IgD-negative memory B cell (primary cell): ENCODE results near the gene TALDO1. TPM values are rescaled to one million over a fixed set of nuclear protein-coding genes. Genes with fewer than 3 reads are reported as not detected.

Source experiments
- H3K27ac Mint-ChIP-seq, 3 donors: one replicate each; pipeline ENCODE4 v1.8.0; 2020 to 2022; ENCODE audit warnings: mild to moderate bottlenecking in 3 of 3, mixed read lengths in 3 of 3, moderate library complexity in 1 of 3
- H3K27me3 Mint-ChIP-seq: one replicate; pipeline ENCODE4 v1.8.0; 2021; ENCODE audit warnings: mixed read lengths
- H3K36me3 Mint-ChIP-seq: one replicate; pipeline ENCODE4 v1.8.0; 2020; ENCODE audit warnings: mild to moderate bottlenecking, mixed read lengths
- H3K4me1 Mint-ChIP-seq, 3 donors: one replicate each; pipeline ENCODE4 v1.8.0; 2020 to 2022; ENCODE audit warnings: mixed read lengths in 3 of 3, mild to moderate bottlenecking in 1 of 3
- H3K4me3 Mint-ChIP-seq, 4 donors: one replicate each; pipeline ENCODE4 v1.8.0; 2020 to 2022; ENCODE audit warnings: mild to moderate bottlenecking in 4 of 4, mixed read lengths in 4 of 4, moderate library complexity in 3 of 4
- H3K9me3 Mint-ChIP-seq, 3 donors: one replicate each; pipeline ENCODE4 v1.8.0; 2020 to 2021; ENCODE audit warnings: mixed read lengths in 3 of 3, mild to moderate bottlenecking in 1 of 3
- polyA plus RNA-seq: library from polyadenylated mRNA; unstranded; fragments of 300-500 nt; fragmentation: Illumina TruSeq; gene quantifications from one replicate; pipeline ENCODE4 v1.2.3, GENCODE V29; 2021

The TALDO1 gene
- polyA plus RNA-seq, 1 donor from 2014 or later = 246 TPM

GRCh38 chr11:766106-766935, 19.1 kb downstream of the TALDO1 start:
- Mint-ChIP-seq H3K27ac (no peak overlapping the region), H3K27me3 (no peaks in the 10 kb centered on the region), H3K4me3 (peak overlapping the region in 1 of 4 donors; percentile 57), H3K9me3 (no peaks in the 10 kb centered on the region), H3K36me3 (no peaks in the 10 kb centered on the region), H3K4me1 (peaks cover 0 to 5% (median 2%) of the 10 kb centered on the region in 3 donors)

GRCh38 chr11:766936-767210, 19.6 kb downstream of the TALDO1 start:
- Mint-ChIP-seq H3K9me3 (no peaks in the 10 kb centered on the region), H3K27ac (no peak overlapping the region), H3K4me1 (peaks cover 0 to 5% (median 2%) of the 10 kb centered on the region in 3 donors), H3K36me3 (no peaks in the 10 kb centered on the region), H3K27me3 (no peaks in the 10 kb centered on the region), H3K4me3 (no peak overlapping the region)

- no peak overlapping the region for H3K27ac Mint-ChIP-seq
- no peaks in the 10 kb centered on the region for H3K9me3 Mint-ChIP-seq
- no peaks in the 10 kb centered on the region for H3K27me3 Mint-ChIP-seq
- H3K4me3 Mint-ChIP-seq = no peak overlapping the region
- H3K36me3 Mint-ChIP-seq = no peaks in the 10 kb centered on the region
- H3K4me1 Mint-ChIP-seq = peaks cover 0 to 5% (median 1%) of the 10 kb centered on the region in 3 donors
Observed at GRCh38 chr11:767238-767637, 20.0 kb downstream of the TALDO1 start.

- H3K4me3 Mint-ChIP-seq = peak overlapping the region in 1 of 4 donors; percentile 41
- H3K36me3 Mint-ChIP-seq = no peaks in the 10 kb centered on the region
Observed at GRCh38 chr11:769887-770641, 22.8 kb downstream of the TALDO1 start.

GRCh38 chr11:770642-771616, 23.7 kb downstream of the TALDO1 start:
- Mint-ChIP-seq H3K36me3 (no peaks in the 10 kb centered on the region), H3K4me1 (peaks cover 0 to 6% (median 2%) of the 10 kb centered on the region in 3 donors), H3K27me3 (no peaks in the 10 kb centered on the region), H3K4me3 (peak overlapping the region in 1 of 4 donors; percentile 41), H3K9me3 (no peaks in the 10 kb centered on the region), H3K27ac (no peak overlapping the region)

More at GRCh38 chr11:769887-770641, 22.8 kb downstream of the TALDO1 start:
- Mint-ChIP-seq H3K4me1 (peaks cover 0 to 5% (median 0%) of the 10 kb centered on the region in 3 donors), H3K9me3 (no peaks in the 10 kb centered on the region), H3K27ac (no peak overlapping the region), H3K27me3 (no peaks in the 10 kb centered on the region)

GRCh38 chr11:771617-772204, 24.4 kb downstream of the TALDO1 start:
- no peaks in the 10 kb centered on the region for H3K9me3 Mint-ChIP-seq
- H3K4me3 Mint-ChIP-seq = no peak overlapping the region
- H3K27me3 Mint-ChIP-seq = no peaks in the 10 kb centered on the region
- H3K27ac Mint-ChIP-seq = no peak overlapping the region
- no peaks in the 10 kb centered on the region for H3K36me3 Mint-ChIP-seq
- peaks cover 0 to 8% (median 6%) of the 10 kb centered on the region in 3 donors for H3K4me1 Mint-ChIP-seq

GRCh38 chr11:772429-773390, 25.4 kb downstream of the TALDO1 start:
- H3K4me3 Mint-ChIP-seq = peak overlapping the region in 1 of 4 donors; percentile 39
- peaks cover 0 to 8% (median 6%) of the 10 kb centered on the region in 3 donors for H3K4me1 Mint-ChIP-seq
- no peaks in the 10 kb centered on the region for H3K9me3 Mint-ChIP-seq
- H3K36me3 Mint-ChIP-seq = no peaks in the 10 kb centered on the region
- H3K27ac Mint-ChIP-seq = no peak overlapping the region
- H3K27me3 Mint-ChIP-seq = no peaks in the 10 kb centered on the region

GRCh38 chr11:773425-773824, 26.2 kb downstream of the TALDO1 start:
- no peaks in the 10 kb centered on the region for H3K36me3 Mint-ChIP-seq
- H3K4me3 Mint-ChIP-seq = peak overlapping the region in 1 of 4 donors; percentile 39
- peaks cover 0 to 8% (median 6%) of the 10 kb centered on the region in 3 donors for H3K4me1 Mint-ChIP-seq
- no peaks in the 10 kb centered on the region for H3K27me3 Mint-ChIP-seq
- H3K9me3 Mint-ChIP-seq = no peaks in the 10 kb centered on the region
- H3K27ac Mint-ChIP-seq = no peak overlapping the region

- Mint-ChIP-seq H3K27me3 (no peaks in the 10 kb centered on the region), H3K4me3 (no peak overlapping the region), H3K9me3 (no peaks in the 10 kb centered on the region), H3K4me1 (peaks cover 0 to 8% (median 6%) of the 10 kb centered on the region in 3 donors), H3K36me3 (no peaks in the 10 kb centered on the region), H3K27ac (no peak overlapping the region)
Observed at GRCh38 chr11:773830-774229, 26.6 kb downstream of the TALDO1 start.

- Mint-ChIP-seq H3K27ac (peak overlapping the region in 2 of 3 donors; percentile 10 to 65), H3K4me1 (peaks cover 0 to 8% (median 6%) of the 10 kb centered on the region in 3 donors)
Observed at GRCh38 chr11:774873-775592, 27.8 kb downstream of the TALDO1 start.

GRCh38 chr11:776263-776560, 28.9 kb downstream of the TALDO1 start:
- H3K9me3 Mint-ChIP-seq = no peaks in the 10 kb centered on the region
- H3K4me1 Mint-ChIP-seq = peaks cover 0 to 8% (median 6%) of the 10 kb centered on the region in 3 donors
- H3K36me3 Mint-ChIP-seq = no peaks in the 10 kb centered on the region
- peak overlapping the region in 2 of 3 donors; percentile 39 to 78 for H3K27ac Mint-ChIP-seq
- peak overlapping the region; percentile 66 to 93 (median 82) for H3K4me3 Mint-ChIP-seq
- no peaks in the 10 kb centered on the region for H3K27me3 Mint-ChIP-seq

More at GRCh38 chr11:774873-775592, 27.8 kb downstream of the TALDO1 start:
- Mint-ChIP-seq H3K27me3 (no peaks in the 10 kb centered on the region), H3K4me3 (peak overlapping the region in 3 of 4 donors; percentile 66 to 85 (median 81)), H3K9me3 (no peaks in the 10 kb centered on the region), H3K36me3 (no peaks in the 10 kb centered on the region)

GRCh38 chr11:776561-777287, 29.5 kb downstream of the TALDO1 start:
- H3K4me1 Mint-ChIP-seq = peaks cover 0 to 8% (median 6%) of the 10 kb centered on the region in 3 donors
- no peaks in the 10 kb centered on the region for H3K36me3 Mint-ChIP-seq
- H3K4me3 Mint-ChIP-seq = peak overlapping the region; percentile 66 to 93 (median 82)
- H3K27me3 Mint-ChIP-seq = no peaks in the 10 kb centered on the region
- peak overlapping the region in 2 of 3 donors; percentile 39 to 78 for H3K27ac Mint-ChIP-seq
- H3K9me3 Mint-ChIP-seq = no peaks in the 10 kb centered on the region
